ENCODE measurements around the gene MFF. TPM values are rescaled to one million over a fixed set of nuclear protein-coding genes. Genes with fewer than 3 reads are reported as not detected.

The MFF gene
- total RNA-seq, 1 experiment from 2014 or later: 68.2 TPM

DNA sequence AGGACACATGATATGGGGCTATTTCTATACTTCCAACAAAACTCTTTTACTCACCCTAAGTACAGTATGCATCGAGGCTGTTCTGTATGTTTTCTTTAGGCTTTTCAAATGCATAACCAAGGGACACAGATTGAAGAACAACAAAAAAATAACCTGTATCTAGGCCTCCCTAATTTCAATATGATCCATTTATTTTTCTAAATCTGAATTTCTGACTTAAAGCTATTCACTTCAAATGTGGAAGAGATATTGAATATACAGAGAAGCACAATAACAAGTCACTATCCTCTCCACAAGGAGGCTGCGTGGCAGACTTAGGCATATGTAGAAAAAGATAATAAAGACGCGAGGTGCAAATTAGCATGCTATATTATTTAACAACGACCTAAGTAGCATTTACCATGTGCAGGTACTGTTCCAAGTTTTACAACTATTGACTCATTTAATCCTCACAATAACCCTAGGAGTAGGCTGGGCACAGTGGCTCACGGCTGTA lies 39.3 kb upstream of the MFF start:
- intact Hi-C loops (cut with micrococcal nuclease): no loop called here
- CTCF ChIA-PET: no interaction called here
- TF ChIP-seq FOSL1 (IDR thresholded peaks at IDR 0.05; ENCODE audit: low read depth): no peak
- TF ChIP-seq EGR1 (IDR thresholded peaks at IDR 0.05; ENCODE audit: low read depth): no peak
- TF ChIP-seq EZH2phosphoT487 (IDR thresholded peaks at IDR 0.05; ENCODE audit: borderline replicate concordance): no peak
- TF ChIP-seq, protein P1, sequence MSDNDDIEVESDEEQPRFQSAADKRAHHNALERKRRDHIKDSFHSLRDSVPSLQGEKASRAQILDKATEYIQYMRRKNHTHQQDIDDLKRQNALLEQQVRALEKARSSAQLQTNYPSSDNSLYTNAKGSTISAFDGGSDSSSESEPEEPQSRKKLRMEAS (IDR thresholded peaks at IDR 0.05): no peak
- no peak for TF ChIP-seq SRF (IDR thresholded peaks at IDR 0.05; ENCODE audit: low read depth)
- TF ChIP-seq, protein P2, sequence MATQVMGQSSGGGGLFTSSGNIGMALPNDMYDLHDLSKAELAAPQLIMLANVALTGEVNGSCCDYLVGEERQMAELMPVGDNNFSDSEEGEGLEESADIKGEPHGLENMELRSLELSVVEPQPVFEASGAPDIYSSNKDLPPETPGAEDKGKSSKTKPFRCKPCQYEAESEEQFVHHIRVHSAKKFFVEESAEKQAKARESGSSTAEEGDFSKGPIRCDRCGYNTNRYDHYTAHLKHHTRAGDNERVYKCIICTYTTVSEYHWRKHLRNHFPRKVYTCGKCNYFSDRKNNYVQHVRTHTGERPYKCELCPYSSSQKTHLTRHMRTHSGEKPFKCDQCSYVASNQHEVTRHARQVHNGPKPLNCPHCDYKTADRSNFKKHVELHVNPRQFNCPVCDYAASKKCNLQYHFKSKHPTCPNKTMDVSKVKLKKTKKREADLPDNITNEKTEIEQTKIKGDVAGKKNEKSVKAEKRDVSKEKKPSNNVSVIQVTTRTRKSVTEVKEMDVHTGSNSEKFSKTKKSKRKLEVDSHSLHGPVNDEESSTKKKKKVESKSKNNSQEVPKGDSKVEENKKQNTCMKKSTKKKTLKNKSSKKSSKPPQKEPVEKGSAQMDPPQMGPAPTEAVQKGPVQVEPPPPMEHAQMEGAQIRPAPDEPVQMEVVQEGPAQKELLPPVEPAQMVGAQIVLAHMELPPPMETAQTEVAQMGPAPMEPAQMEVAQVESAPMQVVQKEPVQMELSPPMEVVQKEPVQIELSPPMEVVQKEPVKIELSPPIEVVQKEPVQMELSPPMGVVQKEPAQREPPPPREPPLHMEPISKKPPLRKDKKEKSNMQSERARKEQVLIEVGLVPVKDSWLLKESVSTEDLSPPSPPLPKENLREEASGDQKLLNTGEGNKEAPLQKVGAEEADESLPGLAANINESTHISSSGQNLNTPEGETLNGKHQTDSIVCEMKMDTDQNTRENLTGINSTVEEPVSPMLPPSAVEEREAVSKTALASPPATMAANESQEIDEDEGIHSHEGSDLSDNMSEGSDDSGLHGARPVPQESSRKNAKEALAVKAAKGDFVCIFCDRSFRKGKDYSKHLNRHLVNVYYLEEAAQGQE (IDR thresholded peaks at IDR 0.05; ENCODE audit: low read depth): no peak
- TF ChIP-seq SIN3A (IDR thresholded peaks at IDR 0.05; ENCODE audit: low read depth): no peak
- TF ChIP-seq POLR2AphosphoS5 (IDR thresholded peaks at IDR 0.05; ENCODE audit: low read depth, low read length): no peak
- TF ChIP-seq ZNF274 (IDR thresholded peaks at IDR 0.05; ENCODE audit: low read depth, low read length): no peak
- TF ChIP-seq CEBPB (IDR thresholded peaks at IDR 0.05; ENCODE audit: low read depth): no peak
- TF ChIP-seq JUND (IDR thresholded peaks at IDR 0.05): no peak
- TF ChIP-seq ZFX (IDR thresholded peaks at IDR 0.05): no peak
- TF ChIP-seq POLR2A (IDR thresholded peaks at IDR 0.05; ENCODE audit: borderline replicate concordance, extremely low read depth, insufficient read depth, insufficient read length): no peak
- TF ChIP-seq YY1 (IDR thresholded peaks at IDR 0.05; ENCODE audit: extremely low read depth, insufficient replicate concordance, low read depth, low read length): no peak
- no peak for TF ChIP-seq SP1 (IDR thresholded peaks at IDR 0.05; ENCODE audit: low read depth)

More for the DNA sequence above, 39.3 kb upstream of the MFF start:
- Histone ChIP-seq H3K79me2 (ENCODE audit: insufficient read depth, low read length) (no peaks in the 10 kb centered on the region), H3K9me2 (ENCODE audit: insufficient read depth) (no peaks in the 10 kb centered on the region), H3K4me1 (ENCODE audit: control insufficient read depth in 1 of 2, insufficient read depth in 2 of 2, low read length in 2 of 2) (no peaks in the 10 kb centered on the region), H3K4me3 (replicated peaks in 1 of 2; ENCODE audit: low read depth in 1 of 2, low read length in 2 of 2) (no peak overlapping the region), H4K20me1 (ENCODE audit: insufficient read depth) (no peaks in the 10 kb centered on the region), H3K9ac (ENCODE audit: low read length) (no peak overlapping the region), H3K4me2 (ENCODE audit: low read length) (no peak overlapping the region), H3K27ac (ENCODE audit: low read depth, low read length) (no peak overlapping the region), H3K27me3 (ENCODE audit: insufficient read depth, low read length) (no peaks in the 10 kb centered on the region), H3K9me3 (ENCODE audit: control insufficient read depth in 1 of 2, insufficient read depth in 1 of 2, low read depth in 1 of 2, low read length in 2 of 2) (no peaks in the 10 kb centered on the region), H3K36me3 (ENCODE audit: control insufficient read depth in 1 of 2, insufficient read depth in 2 of 2, low read length in 2 of 2) (no peaks in the 10 kb centered on the region), H2AFZ (ENCODE audit: low read depth, low read length, poor library complexity, severe bottlenecking) (no peak overlapping the region)
- DNase-seq (ENCODE audit: low read depth, low spot score) (no peak), ATAC-seq (no peak)
- ChIA-PET POLR2A (no interaction called here), RAD21 (ENCODE audit: low non-redundant PET in 1 of 2, low total read pairs in 2 of 2, uncharacterized antibody in 2 of 2, unreplicated experiment in 2 of 2) (no interaction called here)
- no TSS peak for BruUV-seq (replicated peaks)

All from HCT116 (cell line).